Stimulated activated CD4-positive, alpha-beta T cell treated with anti-CD3 and anti-CD28 coated beads, Interleukin-12 subunit alpha, Interleukin-12 subunit beta, amount 100 ng/mL, for 48 hours (primary cell): Measurements from ENCODE around the gene UBR4.

ENCODE experiments used
- DNase-seq, 3 donors: peaks; one replicate each; pipeline ENCODE4 v3.0.0-alpha.2; 2020; ENCODE audit warnings: low read depth in 2 of 3, low spot score in 1 of 3

UBR4 gene

DNA sequence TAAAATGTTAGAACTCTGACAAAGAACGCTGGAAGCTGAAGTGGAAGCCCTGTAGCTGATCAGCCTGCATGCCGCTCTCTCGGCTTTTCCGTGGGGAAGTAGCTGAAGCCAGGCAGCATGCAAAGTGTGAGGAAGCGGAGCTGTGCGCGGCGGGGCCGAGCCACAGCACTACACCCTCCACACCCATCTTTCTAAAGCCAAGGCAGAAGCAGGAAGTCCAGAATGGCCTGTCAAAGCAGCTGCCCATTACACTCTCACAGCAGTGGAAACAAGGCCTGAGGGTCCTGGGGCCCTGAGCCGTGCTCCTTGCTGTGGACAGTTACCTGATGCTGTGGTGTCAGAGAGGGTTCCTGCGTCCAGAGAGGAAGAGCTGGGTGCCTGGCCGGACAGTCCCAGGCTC, 69.6 kb downstream of the UBR4 start:
- DNase-seq, result no peak

GRCh38 chr1:19139711-19140110, 70.4 kb downstream of the UBR4 start:
- DNase-seq, result no peak

DNA sequence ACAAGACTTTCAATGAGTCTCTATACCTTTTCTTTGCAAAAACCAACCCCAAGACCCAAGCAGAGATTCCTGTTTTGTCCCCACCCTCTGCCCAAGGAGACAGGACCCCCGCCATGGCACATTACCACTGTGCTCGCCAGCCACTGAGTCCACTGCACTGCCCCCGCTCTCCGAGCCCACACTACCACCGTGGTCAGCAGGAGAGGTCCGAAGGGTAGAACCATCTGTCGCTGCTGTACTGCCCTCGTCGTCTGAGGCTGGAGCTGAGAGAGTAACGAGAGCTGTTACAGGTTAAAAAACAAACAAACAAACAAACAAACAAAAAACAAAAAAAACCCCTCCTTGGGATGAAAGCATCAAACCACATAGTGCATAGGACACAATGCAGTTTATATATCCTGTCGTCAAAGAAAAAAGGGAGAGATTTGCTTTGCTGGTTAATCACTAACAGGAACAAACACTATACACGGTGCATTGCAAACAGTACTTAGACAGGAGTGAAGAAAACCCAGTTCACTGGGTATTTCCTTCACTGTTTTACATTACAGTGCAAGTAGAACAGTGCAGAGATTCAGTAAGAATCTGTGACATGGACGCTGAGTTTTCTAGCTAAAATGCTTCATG, 71.0 kb downstream of the UBR4 start:
- DNase-seq, result no peak

DNA sequence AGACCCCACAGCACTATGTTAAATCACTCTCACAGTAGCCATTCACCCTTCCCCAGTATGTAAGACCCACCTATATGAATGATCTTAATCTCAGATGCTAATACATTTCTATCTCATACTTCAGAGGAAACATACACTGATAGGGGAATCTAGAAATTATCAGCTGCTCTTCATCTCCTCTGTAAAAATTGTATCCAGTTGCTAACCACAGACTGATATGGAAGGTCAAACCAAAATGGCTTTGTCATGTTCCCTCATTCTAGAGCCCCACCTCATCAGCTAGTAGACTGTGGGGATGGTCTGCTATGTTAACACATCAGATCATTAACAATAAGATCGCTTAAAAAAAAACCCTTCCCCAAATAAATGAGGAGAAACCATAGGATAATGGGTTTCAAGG, 71.7 kb downstream of the UBR4 start:
- no peak for DNase-seq

DNA sequence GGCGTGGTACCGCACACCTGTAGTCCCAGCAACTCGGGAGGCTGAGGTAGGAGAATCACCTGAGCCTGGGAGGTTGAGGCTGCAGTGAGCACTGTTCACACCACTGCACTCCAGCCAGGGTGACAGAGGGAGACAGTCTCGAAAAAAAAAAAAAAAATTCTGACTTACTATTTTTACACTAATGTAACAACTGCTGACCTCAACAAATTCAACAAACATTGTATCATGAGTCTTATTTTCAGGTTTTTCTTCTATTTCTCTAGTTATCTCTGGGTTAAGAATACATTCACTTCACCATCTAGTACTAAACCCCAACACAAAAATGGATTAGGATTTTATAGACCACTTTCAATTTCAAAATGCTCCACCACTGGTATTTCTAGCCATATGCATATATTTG, 72.9 kb downstream of the UBR4 start:
- DNase-seq, result no peak

DNA sequence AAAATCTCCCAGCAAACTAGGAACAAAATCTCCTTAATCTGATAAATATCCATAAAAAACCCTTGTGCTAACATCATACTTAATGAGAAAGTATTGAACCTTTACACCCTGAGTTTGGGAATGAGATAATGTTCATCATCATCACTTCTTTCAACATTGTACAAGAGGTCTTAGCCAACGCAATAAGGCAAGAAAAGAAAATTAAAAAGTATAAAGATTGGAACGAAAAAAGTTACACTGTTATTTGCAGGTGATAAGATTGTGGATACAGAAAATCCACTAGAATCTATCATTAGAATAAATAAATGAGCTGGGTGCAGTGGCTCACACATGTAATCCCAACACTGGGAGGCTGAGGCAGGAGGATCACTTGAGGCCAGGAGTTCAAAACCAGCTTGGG, 76.7 kb downstream of the UBR4 start:
- no peak for DNase-seq

DNA sequence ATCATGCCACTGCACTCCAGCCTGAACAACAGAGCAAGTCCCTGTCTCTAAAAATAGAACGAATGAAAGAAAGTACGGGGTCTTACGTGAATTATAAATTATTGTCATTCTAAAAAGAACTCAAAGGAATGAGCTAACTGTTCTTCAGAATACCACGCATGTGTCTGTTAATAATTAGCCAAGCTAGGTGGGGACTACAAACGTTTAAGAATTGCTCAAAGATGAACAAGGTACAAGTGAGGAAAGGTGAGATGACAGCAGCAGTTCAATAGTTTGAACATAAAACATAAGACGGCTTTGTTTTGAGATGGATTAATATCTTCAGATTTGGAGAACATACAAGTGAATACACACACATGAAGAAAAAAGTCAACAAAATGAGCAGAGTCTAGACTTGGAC, 79.6 kb downstream of the UBR4 start:
- DNase-seq, result no peak

DNA sequence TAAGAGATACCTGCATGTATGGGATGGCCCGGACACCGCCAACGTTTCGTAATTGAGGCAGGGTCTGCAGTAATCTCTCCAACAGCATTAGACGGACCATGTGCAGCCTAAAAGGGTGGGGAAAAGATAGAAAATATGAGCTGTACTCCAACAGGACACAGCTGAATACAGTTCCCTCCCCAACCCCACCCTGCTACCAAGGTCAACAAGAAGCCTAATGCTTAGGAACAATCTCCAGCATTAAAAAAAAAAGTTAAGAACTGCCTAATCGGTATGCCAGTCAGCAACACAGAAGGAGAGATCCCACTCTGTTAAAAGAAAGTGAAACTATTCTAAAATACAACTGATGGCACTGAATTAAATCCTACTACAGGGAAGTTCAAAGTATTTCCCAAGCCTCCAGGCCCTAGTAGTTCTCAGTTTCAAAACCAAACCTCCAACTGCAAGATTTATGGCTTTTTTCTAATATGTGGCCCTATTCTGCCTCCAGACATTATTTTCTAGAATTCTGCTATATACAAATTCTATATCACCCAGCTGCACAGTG, 81.0 kb downstream of the UBR4 start:
- DNase-seq, result no peak

DNA sequence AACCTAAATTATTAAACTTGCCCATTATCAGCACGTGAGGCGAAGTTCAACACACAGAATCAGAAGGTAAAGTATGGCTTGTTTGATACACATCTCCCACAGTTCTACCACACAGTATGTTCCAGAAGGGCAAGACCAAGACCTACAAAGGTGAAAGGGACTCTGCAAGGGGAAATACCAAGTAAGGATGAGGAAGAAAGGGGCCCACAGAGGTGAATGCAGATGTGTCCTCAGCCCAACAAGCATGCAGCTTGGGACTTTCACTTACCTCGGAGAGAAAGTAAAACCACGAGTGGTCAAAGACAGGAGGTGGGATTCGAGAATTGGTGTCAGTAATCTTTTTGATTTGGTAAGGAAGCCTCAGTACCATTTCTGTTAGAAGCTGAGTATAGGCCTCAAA, 85.8 kb downstream of the UBR4 start:
- peak in 1 of 3 donors; percentile 5 for DNase-seq

- no peak for DNase-seq
Observed at GRCh38 chr1:19123837-19124236, 86.2 kb downstream of the UBR4 start.

- DNase-seq, result no peak
Observed at GRCh38 chr1:19122668-19123067, 87.4 kb downstream of the UBR4 start.

GRCh38 chr1:19121192-19121591, 88.9 kb downstream of the UBR4 start:
- no peak for DNase-seq

GRCh38 chr1:19120070-19120469, 90.0 kb downstream of the UBR4 start:
- no peak for DNase-seq

GRCh38 chr1:19115082-19115808, 94.8 kb downstream of the UBR4 start:
- no peak for DNase-seq

DNA sequence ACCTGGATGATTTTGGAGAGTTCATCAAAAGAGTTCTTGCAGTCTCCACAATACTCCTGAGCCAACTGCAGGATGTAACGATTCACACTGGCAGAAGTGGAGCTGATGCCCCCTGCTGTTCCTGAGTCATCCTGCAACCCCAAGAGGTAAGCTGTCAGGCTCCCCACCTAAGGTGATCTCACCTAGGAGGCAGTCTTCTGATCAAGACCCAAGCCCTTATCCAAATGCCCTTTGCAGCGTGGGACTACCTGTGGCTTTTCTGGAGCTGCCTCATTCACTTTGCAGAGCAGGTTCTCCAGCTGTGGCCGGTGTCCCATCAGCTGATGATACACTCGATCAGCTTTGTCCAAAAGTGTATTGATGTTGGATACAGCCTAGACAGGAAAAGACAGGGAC, 96.4 kb downstream of the UBR4 start:
- no peak for DNase-seq

GRCh38 chr1:19112891-19113696, 97.0 kb downstream of the UBR4 start:
- DNase-seq, result no peak

DNA sequence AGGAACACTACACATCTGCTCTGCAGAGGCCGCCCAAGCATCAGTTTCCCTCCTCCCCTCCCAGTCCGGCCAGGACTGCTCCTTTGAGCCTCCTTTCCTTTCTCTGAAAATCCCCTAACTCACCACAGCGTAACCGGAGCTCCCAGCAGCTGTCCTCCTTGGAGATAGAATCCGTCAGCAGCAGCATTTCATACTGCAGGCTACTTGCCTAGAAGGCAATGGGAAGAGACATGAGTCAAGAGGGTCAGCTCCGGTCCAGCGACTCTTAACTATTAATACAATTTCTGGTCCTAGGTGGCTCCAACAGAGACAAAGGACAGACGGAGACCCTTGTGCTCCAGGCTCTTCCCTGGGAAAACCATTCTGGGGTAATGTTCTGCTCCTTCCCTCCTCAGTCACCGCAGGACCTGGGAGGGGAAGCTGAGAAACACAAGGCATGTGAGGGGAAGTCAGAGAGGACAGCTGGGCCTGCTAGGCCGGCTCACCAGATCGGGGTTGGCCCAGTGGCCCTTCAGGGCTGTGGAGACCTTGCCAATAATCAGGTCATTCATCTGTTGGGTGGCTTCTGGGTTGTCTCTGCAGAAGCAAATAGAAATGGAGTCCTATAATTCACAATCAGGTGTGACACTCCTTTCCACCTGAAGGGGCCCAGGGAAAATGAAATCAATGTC, 99.7 kb downstream of the UBR4 start:
- DNase-seq, result no peak

GRCh38 chr1:19109545-19109944, 100.5 kb downstream of the UBR4 start:
- no peak for DNase-seq

GRCh38 chr1:19101244-19101643, 108.8 kb downstream of the UBR4 start:
- no peak for DNase-seq

DNA sequence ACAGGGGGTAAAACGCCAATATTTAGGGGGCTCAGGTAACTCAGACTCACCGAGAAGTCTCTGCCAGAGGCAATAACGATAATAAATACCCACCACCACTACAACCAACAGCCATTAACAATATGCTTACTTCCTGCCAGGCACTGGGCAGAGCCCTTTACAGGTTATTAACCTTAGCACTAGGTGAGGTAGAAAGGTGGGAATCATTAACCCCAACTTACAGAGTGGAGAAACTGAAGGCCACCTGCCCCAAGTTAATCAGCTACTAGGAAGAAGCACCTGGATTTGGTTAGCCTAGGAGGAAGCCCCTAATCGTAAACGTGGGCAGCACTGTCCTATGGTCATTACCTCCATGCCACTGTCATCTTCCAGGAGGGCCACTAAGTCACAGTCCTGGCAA, 110.0 kb downstream of the UBR4 start:
- DNase-seq, result no peak

DNA sequence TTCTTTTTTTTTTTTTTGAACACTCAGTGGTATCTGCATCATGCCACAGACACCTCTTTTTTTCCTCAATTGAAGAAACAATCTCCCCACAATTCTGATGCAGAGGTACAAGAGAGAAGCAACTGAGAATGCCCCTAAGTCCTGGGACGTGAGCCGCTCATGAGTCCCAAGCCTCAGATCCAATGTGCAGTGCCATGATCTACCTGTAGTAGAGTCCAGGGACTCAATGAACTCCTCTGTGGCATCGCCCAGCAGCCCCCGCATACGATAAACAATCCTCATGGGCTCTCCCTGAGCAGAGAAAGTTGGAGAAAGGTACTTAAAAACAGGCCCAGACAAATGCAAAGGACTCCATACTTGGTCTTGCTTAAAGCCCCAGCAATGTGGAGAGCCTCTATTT, 113.1 kb downstream of the UBR4 start:
- no peak for DNase-seq
